HuH-7.5 (cell line): ENCODE results near the gene UBE2Q1.

Source experiments
- DNase-seq: peaks from one replicate; pipeline ENCODE4 v3.0.0; 2011; ENCODE audit warnings: low spot score

The UBE2Q1 gene

GRCh38 chr1:154577346-154578057, 19.0 kb upstream of the UBE2Q1 start:
- no peak for DNase-seq

GRCh38 chr1:154575951-154576566, 17.6 kb upstream of the UBE2Q1 start:
- DNase-seq = no peak

- DNase-seq = no peak
Observed at GRCh38 chr1:154575147-154575927, 16.9 kb upstream of the UBE2Q1 start.

GRCh38 chr1:154574716-154575115, 16.3 kb upstream of the UBE2Q1 start:
- no peak for DNase-seq

GRCh38 chr1:154573168-154573510, 14.7 kb upstream of the UBE2Q1 start:
- no peak for DNase-seq

GRCh38 chr1:154572468-154573167, 14.2 kb upstream of the UBE2Q1 start:
- no peak for DNase-seq

- no peak for DNase-seq
Observed at GRCh38 chr1:154571964-154572288, 13.5 kb upstream of the UBE2Q1 start.

GRCh38 chr1:154571244-154571963, 12.9 kb upstream of the UBE2Q1 start:
- DNase-seq = no peak

GRCh38 chr1:154568157-154568815, 9.8 kb upstream of the UBE2Q1 start:
- DNase-seq = no peak

- peak; percentile 92 for DNase-seq
Observed at GRCh38 chr1:154567386-154568156, 9.1 kb upstream of the UBE2Q1 start, which contains the start of gene CHRNB2. CHRNB2 (plus strand) TSS chr1:154567778; CDS start chr1:154568045, 267 bp downstream.

- no peak for DNase-seq
Observed at GRCh38 chr1:154565876-154566275, 7.4 kb upstream of the UBE2Q1 start.

- DNase-seq = peak; percentile 88
Observed at GRCh38 chr1:154559466-154560044, 1.1 kb upstream of the UBE2Q1 start.

GRCh38 chr1:154558720-154559465, 431 bp upstream of the UBE2Q1 start:
- DNase-seq = peak; percentile 98

- no peak for DNase-seq
Observed at GRCh38 chr1:154557248-154557938, 1.1 kb downstream of the UBE2Q1 start.

GRCh38 chr1:154556422-154556821, 2.0 kb downstream of the UBE2Q1 start:
- DNase-seq = no peak

- DNase-seq = no peak
Observed at GRCh38 chr1:154553056-154554030, 5.1 kb downstream of the UBE2Q1 start.

GRCh38 chr1:154552036-154552435, 6.4 kb downstream of the UBE2Q1 start:
- DNase-seq = no peak

- DNase-seq = no peak
Observed at GRCh38 chr1:154551474-154551873, 7.0 kb downstream of the UBE2Q1 start.
